ENCODE results near the gene PIEZO1. TPM values are rescaled to one million over a fixed set of nuclear protein-coding genes. Genes with fewer than 3 reads are reported as not detected.

The PIEZO1 gene
- total RNA-seq, 1 experiment from 2014 or later, result 71.1 TPM

- H3K36me3 Mint-ChIP-seq (ENCODE audit: insufficient read depth in 1 of 3, low read depth in 3 of 3), result peaks cover 0 to 9% (median 2%) of the 10 kb centered on the region in 3 experiments; a peak in 2 of 7 replicates
- H3K4me1 Mint-ChIP-seq, result 0 out of 4 replicates have a peak, but pooled peaks cover 0 to 2% of the 10 kb centered on the region in 2 experiments
- no peak overlapping the region for H2BK12ac ChIP-seq (ENCODE audit: insufficient read length, low read depth, low read length)
These were observed 106.6 kb downstream of the PIEZO1 start for GRCh38 chr16:88678224-88678979.

More at GRCh38 chr16:88678224-88678979, 106.6 kb downstream of the PIEZO1 start:
- Histone ChIP-seq H3K79me1 (ENCODE audit: insufficient read depth, low read depth, low read length, poor library complexity, severe bottlenecking) (no peaks in the 10 kb centered on the region), H3K18ac (ENCODE audit: insufficient read length, low read depth, low read length) (no peak overlapping the region), H4K91ac (ENCODE audit: insufficient read length, low read depth, low read length) (no peak overlapping the region), H3K79me2 (ENCODE audit: insufficient read depth, low read length) (no peaks in the 10 kb centered on the region), H2AFZ (ENCODE audit: low read length) (no peak overlapping the region), H2BK20ac (ENCODE audit: low read depth, low read length, poor library complexity, severe bottlenecking) (no peak overlapping the region), H3K4ac (ENCODE audit: low read depth, low read length) (no peak overlapping the region), H4K5ac (ENCODE audit: insufficient read length, low read depth, low read length) (no peak overlapping the region), H2BK5ac (ENCODE audit: insufficient read length, low read length) (no peak overlapping the region), H3K9ac (ENCODE audit: extremely low read depth, insufficient read length, low read length) (no peak overlapping the region), H3K14ac (ENCODE audit: insufficient read depth, low read length) (no peak overlapping the region), H2BK15ac (ENCODE audit: low read depth, low read length) (no peak overlapping the region), H2BK120ac (ENCODE audit: low read depth, low read length, poor library complexity, severe bottlenecking) (no peak overlapping the region), H3K23me2 (ENCODE audit: insufficient read length, low read depth, low read length, poor library complexity, severe bottlenecking) (no peaks in the 10 kb centered on the region), H3K27me3 (ENCODE audit: insufficient read depth, low read length) (no peaks in the 10 kb centered on the region), H3K56ac (ENCODE audit: insufficient read length, low read depth, low read length) (no peak overlapping the region), H3K9me3 (ENCODE audit: control insufficient read depth, low read depth, low read length) (no peaks in the 10 kb centered on the region), H4K20me1 (ENCODE audit: control insufficient read depth, insufficient read depth, insufficient read length) (no peaks in the 10 kb centered on the region), H2AK5ac (ENCODE audit: insufficient read length, low read length) (no peak overlapping the region), H3T11ph (ENCODE audit: low read length) (no peak overlapping the region), H3K27ac (ENCODE audit: insufficient read length, low read depth, low read length) (no peak overlapping the region), H3K23ac (ENCODE audit: insufficient read length, low read depth, low read length) (no peak overlapping the region), H3K4me2 (ENCODE audit: insufficient read depth, insufficient read length, low read length) (no peak overlapping the region), H3K4me1 (ENCODE audit: insufficient read depth, low read length) (no peaks in the 10 kb centered on the region), H4K8ac (replicated peaks; ENCODE audit: insufficient read length, low read depth, low read length) (no peak overlapping the region)
- WGBS (ENCODE audit: extremely low coverage, insufficient read length, low lambda C conversion rate), result no CpG with 5 or more reads among the region's 32 CpGs
- Mint-ChIP-seq H3K9me3 (no peaks in the 10 kb centered on the region), H3K27ac (no peak overlapping the region), H3K4me3 (no peak overlapping the region), H3K27me3 (ENCODE audit: low read depth) (peaks cover 1% of the 10 kb centered on the region; the same call in 1 of the 2 replicates)
- no peak for TF ChIP-seq CTCF (conservative IDR thresholded peaks at IDR 0.05)
- peak; percentile 71 for DNase-seq
